Nephron (organoid): Measurements from ENCODE around the gene PRR33.
A peak's percentile ranks its signal among the peaks of the same experiment; 100 is the strongest.

Experiments
- H3K27ac Mint-ChIP-seq, 3 experiments: 2 replicates each; pipeline ENCODE4 v1.8.0; 2020; ENCODE audit warnings: mixed read lengths in 3 of 3, mild to moderate bottlenecking in 2 of 3, moderate library complexity in 1 of 3
- H3K27me3 Mint-ChIP-seq: 2 replicates; pipeline ENCODE4 v1.8.0; 2021; ENCODE audit warnings: low read depth, mild to moderate bottlenecking, moderate library complexity, mixed read lengths
- H3K36me3 Mint-ChIP-seq: 2 replicates; pipeline ENCODE4 v1.8.0; 2020; ENCODE audit warnings: low read depth, mixed read lengths
- H3K4me1 Mint-ChIP-seq: 2 replicates; pipeline ENCODE4 v1.8.0; 2020; ENCODE audit warnings: mixed read lengths
- H3K4me3 Mint-ChIP-seq, 3 experiments: 2 replicates each; pipeline ENCODE4 v1.8.0; 2020; ENCODE audit warnings: mild to moderate bottlenecking in 3 of 3, mixed read lengths in 3 of 3, moderate library complexity in 2 of 3
- H3K9me3 Mint-ChIP-seq: 2 replicates; pipeline ENCODE4 v1.8.0; 2020; ENCODE audit warnings: mixed read lengths
- TF ChIP-seq, protein P1 (sequence below), 3 experiments: fragments of 200-600 bp; sonication (generic); IDR thresholded peaks; one replicate each; pipeline ENCODE4 v1.5.0; 2021; ENCODE audit warnings: antibody characterized with exemption in 3 of 3; ENCODE audit not compliant: unreplicated experiment in 3 of 3

PRR33 gene

DNA sequence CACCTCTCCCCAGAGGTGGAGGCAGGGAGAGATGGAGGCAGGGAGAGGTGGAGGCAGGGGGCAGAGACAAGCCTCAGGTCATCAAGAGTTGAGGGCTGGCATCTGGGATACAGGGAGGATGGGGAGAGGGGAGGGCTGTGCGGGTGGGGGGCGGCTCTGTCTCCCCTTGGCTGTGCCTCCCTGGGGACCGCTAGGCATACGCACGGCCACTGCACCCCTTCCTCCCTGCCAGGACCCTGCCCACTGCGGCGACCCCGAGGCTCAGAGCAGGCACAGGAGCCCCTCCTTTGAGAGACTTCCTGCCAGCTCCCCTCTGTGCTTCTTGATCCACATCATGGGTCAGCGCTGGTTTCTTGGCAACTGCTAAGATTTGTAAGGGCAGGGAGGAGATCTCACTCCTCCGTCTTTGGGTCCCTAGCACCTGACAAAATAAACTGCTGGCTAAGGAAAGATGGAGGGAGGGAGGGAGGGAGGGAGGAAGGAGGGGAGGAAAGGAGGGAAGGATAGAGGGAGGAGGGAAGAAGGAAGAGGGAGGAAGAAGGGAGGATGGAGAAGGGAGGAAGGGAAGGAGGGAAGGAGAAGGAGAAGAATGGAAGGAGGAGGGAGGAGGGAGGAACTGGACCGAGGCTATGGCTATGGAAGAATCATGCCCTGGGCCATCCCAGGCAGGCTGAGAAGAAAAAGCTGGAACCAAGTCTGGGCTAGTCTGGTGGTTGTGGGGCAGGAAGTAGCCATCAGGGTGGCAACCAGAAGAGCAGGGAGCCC, 18.5 kb downstream of the PRR33 start:
- Mint-ChIP-seq H3K9me3 (no peaks in the 10 kb centered on the region), H3K4me1 (peaks cover 26% of the 10 kb centered on the region), H3K27me3 (peaks cover 10% of the 10 kb centered on the region), H3K36me3 (no peaks in the 10 kb centered on the region), H3K27ac (peak overlapping the region; percentile 92 to 97 (median 94)), H3K4me3 (peak overlapping the region in 2 of 3 experiments; percentile 12 to 21)
- TF ChIP-seq, protein P1, sequence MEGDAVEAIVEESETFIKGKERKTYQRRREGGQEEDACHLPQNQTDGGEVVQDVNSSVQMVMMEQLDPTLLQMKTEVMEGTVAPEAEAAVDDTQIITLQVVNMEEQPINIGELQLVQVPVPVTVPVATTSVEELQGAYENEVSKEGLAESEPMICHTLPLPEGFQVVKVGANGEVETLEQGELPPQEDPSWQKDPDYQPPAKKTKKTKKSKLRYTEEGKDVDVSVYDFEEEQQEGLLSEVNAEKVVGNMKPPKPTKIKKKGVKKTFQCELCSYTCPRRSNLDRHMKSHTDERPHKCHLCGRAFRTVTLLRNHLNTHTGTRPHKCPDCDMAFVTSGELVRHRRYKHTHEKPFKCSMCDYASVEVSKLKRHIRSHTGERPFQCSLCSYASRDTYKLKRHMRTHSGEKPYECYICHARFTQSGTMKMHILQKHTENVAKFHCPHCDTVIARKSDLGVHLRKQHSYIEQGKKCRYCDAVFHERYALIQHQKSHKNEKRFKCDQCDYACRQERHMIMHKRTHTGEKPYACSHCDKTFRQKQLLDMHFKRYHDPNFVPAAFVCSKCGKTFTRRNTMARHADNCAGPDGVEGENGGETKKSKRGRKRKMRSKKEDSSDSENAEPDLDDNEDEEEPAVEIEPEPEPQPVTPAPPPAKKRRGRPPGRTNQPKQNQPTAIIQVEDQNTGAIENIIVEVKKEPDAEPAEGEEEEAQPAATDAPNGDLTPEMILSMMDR (IDR thresholded peaks at IDR 0.05; ENCODE audit: unreplicated experiment in 3 of 3), result no peak

DNA sequence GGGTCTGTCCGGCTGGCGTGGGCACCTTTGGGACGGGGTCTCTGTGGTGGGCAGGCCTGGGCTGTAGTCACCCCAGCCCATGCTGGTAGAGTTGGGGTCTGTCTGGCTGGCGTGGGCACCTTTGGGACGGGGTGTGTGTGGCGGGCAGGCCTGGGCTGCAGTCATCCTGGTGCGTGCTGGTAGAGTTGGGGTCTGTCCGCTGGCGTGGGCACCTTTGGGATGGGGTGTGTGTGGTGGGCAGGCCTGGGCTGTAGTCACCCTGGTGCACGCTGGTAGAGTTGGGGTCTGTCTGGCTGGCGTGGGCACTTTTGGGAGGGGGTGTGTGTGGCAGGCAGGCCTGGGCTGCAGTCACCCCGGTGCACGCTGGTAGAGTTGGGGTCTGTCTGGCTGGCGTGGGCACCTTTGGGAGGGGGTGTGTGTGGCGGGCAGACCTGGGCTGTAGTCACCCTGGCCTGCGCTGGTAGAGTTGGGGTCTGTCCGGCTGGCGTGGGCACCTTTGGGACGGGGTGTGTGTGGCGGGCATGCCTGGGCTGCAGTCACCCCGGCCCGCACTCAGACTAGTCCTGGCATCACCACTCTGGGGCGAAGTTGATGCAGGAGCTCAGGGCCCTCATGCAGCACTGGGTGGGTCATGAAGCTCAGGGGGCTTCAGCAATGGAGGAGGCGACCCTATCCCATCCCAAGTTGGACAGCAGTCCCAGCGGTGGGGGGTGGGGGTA, 19.3 kb downstream of the PRR33 start:
- Mint-ChIP-seq H3K27ac (peak overlapping the region in 2 of 3 experiments; percentile 92 to 97), H3K4me3 (no peak overlapping the region), H3K27me3 (peaks cover 10% of the 10 kb centered on the region), H3K9me3 (no peaks in the 10 kb centered on the region), H3K4me1 (peaks cover 22% of the 10 kb centered on the region), H3K36me3 (no peaks in the 10 kb centered on the region)
- TF ChIP-seq, protein P1 (IDR thresholded peaks at IDR 0.05; ENCODE audit: unreplicated experiment in 3 of 3), result no peak

DNA sequence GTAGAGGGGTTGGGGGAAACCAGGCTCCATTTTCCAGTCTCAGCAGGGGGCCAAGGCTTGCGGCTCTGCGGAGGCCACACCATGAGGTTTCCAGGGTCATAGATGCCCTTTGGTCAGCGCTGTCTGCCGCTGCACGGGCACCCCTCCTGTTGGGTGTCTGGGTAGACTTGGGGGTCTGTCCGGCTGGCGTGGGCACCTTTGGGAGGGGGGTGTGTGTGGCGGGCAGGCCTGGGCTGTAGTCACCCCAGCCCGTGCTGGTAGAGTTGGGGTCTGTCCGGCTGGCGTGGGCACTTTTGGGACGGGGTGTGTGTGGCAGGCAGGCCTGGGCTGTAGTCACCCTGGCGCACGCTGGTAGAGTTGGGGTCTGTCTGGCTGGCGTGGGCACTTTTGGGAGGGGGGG, 20.2 kb downstream of the PRR33 start:
- Mint-ChIP-seq H3K27me3 (peaks cover 10% of the 10 kb centered on the region), H3K9me3 (no peaks in the 10 kb centered on the region), H3K36me3 (no peaks in the 10 kb centered on the region), H3K4me1 (peaks cover 21% of the 10 kb centered on the region), H3K4me3 (no peak overlapping the region), H3K27ac (no peak overlapping the region)
- TF ChIP-seq, protein P1 (IDR thresholded peaks at IDR 0.05; ENCODE audit: unreplicated experiment in 3 of 3), result no peak

DNA sequence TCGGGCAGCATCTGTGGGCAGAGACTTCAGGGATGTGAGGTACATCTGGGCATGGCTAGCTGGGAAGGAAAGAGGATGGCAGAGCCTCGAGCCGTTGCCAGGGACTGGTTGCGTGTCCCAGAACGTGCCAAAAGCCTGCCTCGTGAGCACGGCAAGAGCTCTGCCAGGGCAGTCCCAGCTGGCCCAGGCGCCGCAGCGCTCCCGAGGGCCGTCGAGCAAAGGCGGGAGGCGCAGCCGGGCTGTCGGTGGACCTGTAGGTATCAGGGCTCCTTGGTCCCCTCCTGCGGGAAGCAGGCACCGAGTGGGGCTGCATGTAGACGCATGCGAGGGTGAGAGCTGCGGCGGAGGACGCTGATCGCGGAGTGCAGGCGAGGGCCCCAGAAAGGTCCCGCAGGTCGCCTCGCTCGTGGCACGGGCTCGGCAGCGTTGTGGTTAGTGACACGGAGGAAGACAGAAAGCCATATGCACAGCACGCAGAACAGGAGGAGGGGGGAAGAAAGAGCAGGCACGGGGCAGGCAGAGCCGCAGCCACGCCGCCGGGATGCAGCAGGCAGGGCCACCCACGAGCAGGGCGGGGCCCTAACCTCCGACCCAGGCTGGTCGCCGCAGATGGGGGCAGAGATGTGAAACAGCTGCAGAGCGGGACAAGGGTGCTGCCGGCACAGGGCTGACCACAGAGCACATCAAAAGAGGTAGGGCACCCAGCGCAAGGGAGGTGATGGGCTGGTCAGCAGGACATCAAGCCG, 20.8 kb downstream of the PRR33 start:
- TF ChIP-seq, protein P1 (IDR thresholded peaks at IDR 0.05; ENCODE audit: unreplicated experiment in 3 of 3), result no peak
- Mint-ChIP-seq H3K9me3 (no peaks in the 10 kb centered on the region), H3K27ac (peak overlapping the region; percentile 45 to 77 (median 64)), H3K4me3 (no peak overlapping the region), H3K27me3 (peaks cover 10% of the 10 kb centered on the region), H3K36me3 (no peaks in the 10 kb centered on the region), H3K4me1 (peaks cover 21% of the 10 kb centered on the region)

DNA sequence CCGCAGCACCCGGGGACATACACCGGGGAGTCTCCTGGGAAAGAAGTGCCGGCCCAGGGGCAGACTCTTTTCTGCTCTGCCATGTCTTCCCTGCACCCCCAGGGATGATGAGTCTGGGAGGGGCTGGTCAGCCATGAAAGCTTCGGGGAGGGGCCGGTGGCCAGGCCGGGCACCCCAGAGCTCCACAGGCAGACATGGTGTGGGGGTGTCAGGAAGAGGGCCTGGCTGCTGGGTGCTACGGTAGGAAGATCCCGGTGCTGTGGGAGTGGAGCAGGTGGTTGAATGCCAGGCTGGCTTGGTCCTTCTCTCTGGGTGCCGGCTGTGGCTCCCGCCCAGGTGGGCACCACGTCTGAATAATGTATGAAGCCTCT, 21.4 kb downstream of the PRR33 start:
- Mint-ChIP-seq H3K27me3 (peaks cover 10% of the 10 kb centered on the region), H3K27ac (peak overlapping the region; percentile 45 to 77 (median 64)), H3K4me3 (no peak overlapping the region), H3K4me1 (peaks cover 19% of the 10 kb centered on the region), H3K36me3 (no peaks in the 10 kb centered on the region), H3K9me3 (no peaks in the 10 kb centered on the region)
- TF ChIP-seq, protein P1 (IDR thresholded peaks at IDR 0.05; ENCODE audit: unreplicated experiment in 3 of 3), result no peak
